ENCODE data around the gene RTRAF. TPM values are rescaled to one million over a fixed set of nuclear protein-coding genes. Genes with fewer than 3 reads are reported as not detected.

Gene RTRAF
- total and polyA plus RNA-seq, 4 donors = 84.1 to 167 (median 134) TPM

GRCh38 chr14:52049271-52049670 lies 59.9 kb downstream of the RTRAF start:
- no peak for ATAC-seq (ENCODE audit: insufficient read depth, low FRiP score)
- H3K9ac ChIP-seq (ENCODE audit: insufficient read depth in 1 of 2, low read length in 2 of 2) = no peak overlapping the region
- H3K27me3 ChIP-seq (ENCODE audit: control insufficient read depth in 3 of 3, insufficient read depth in 3 of 3, low read length in 2 of 3) = no peaks in the 10 kb centered on the region
- H3K4me1 ChIP-seq (ENCODE audit: control insufficient read depth in 5 of 5, insufficient read depth in 5 of 5, low read length in 5 of 5) = peaks cover 9 to 51% (median 47%) of the 10 kb centered on the region in 5 donors
- DNase-seq = no peak
- H3K4me3 ChIP-seq = no peak overlapping the region
- H3K9me3 ChIP-seq (ENCODE audit: control insufficient read depth in 4 of 4, insufficient read depth in 3 of 4, low read length in 3 of 4) = no peaks in the 10 kb centered on the region
- TF ChIP-seq CTCF (IDR thresholded peaks at IDR 0.05; ENCODE audit: control extremely low read depth, extremely low read depth) = no peak
- H3K27ac ChIP-seq (ENCODE audit: low read depth in 1 of 2, low read length in 1 of 2) = peak overlapping the region in 1 of 2 donors; percentile 38
- peaks cover 0 to 9% (median 4%) of the 10 kb centered on the region in 4 donors for H3K36me3 ChIP-seq (ENCODE audit: control insufficient read depth in 4 of 4, insufficient read depth in 4 of 4, low read length in 4 of 4)
- 77 to 84% methylated on average over 5 of the region's 5 CpGs for WGBS, 2 donors

- 75 to 81% methylated on average over 6 of the region's 6 CpGs for whole genome bisulfite sequencing, 2 donors
Observed at GRCh38 chr14:52049721-52050588, 60.6 kb downstream of the RTRAF start.

GRCh38 chr14:52051251-52051650 lies 61.9 kb downstream of the RTRAF start:
- Histone ChIP-seq H3K27ac (ENCODE audit: low read depth in 1 of 2, low read length in 1 of 2) (peak overlapping the region in 1 of 2 donors; percentile 37), H3K36me3 (ENCODE audit: control insufficient read depth in 4 of 4, insufficient read depth in 4 of 4, low read length in 4 of 4) (peaks cover 0 to 14% (median 5%) of the 10 kb centered on the region in 4 donors), H3K9me3 (ENCODE audit: control insufficient read depth in 4 of 4, insufficient read depth in 3 of 4, low read length in 3 of 4) (no peaks in the 10 kb centered on the region), H3K9ac (ENCODE audit: insufficient read depth in 1 of 2, low read length in 2 of 2) (no peak overlapping the region), H3K27me3 (ENCODE audit: control insufficient read depth in 3 of 3, insufficient read depth in 3 of 3, low read length in 2 of 3) (no peaks in the 10 kb centered on the region), H3K4me3 (no peak overlapping the region), H3K4me1 (ENCODE audit: control insufficient read depth in 5 of 5, insufficient read depth in 5 of 5, low read length in 5 of 5) (peaks cover 7 to 49% (median 41%) of the 10 kb centered on the region in 5 donors)
- WGBS, 2 donors = 70 to 84% methylated on average over 3 of the region's 3 CpGs
- ATAC-seq (ENCODE audit: insufficient read depth, low FRiP score) (no peak), DNase-seq (no peak)
- TF ChIP-seq CTCF (IDR thresholded peaks at IDR 0.05; ENCODE audit: control extremely low read depth, extremely low read depth) = no peak

More at GRCh38 chr14:52049721-52050588, 60.6 kb downstream of the RTRAF start:
- Histone ChIP-seq H3K27ac (ENCODE audit: low read depth in 1 of 2, low read length in 1 of 2) (no peak overlapping the region), H3K4me1 (ENCODE audit: control insufficient read depth in 5 of 5, insufficient read depth in 5 of 5, low read length in 5 of 5) (peaks cover 9 to 52% (median 44%) of the 10 kb centered on the region in 5 donors), H3K9me3 (ENCODE audit: control insufficient read depth in 4 of 4, insufficient read depth in 3 of 4, low read length in 3 of 4) (no peaks in the 10 kb centered on the region), H3K9ac (ENCODE audit: insufficient read depth in 1 of 2, low read length in 2 of 2) (no peak overlapping the region), H3K4me3 (no peak overlapping the region), H3K27me3 (ENCODE audit: control insufficient read depth in 3 of 3, insufficient read depth in 3 of 3, low read length in 2 of 3) (no peaks in the 10 kb centered on the region), H3K36me3 (ENCODE audit: control insufficient read depth in 4 of 4, insufficient read depth in 4 of 4, low read length in 4 of 4) (peaks cover 0 to 9% (median 5%) of the 10 kb centered on the region in 4 donors)
- TF ChIP-seq CTCF (IDR thresholded peaks at IDR 0.05; ENCODE audit: control extremely low read depth, extremely low read depth) = no peak
- no peak for ATAC-seq (ENCODE audit: insufficient read depth, low FRiP score)
- DNase-seq = no peak
